8988T (cell line): Measurements from ENCODE around the gene LILRB3.
"Not testable (repeated sequence)": the region's sequence is repeated elsewhere in the genome, so short reads cannot be mapped to it uniquely, and the experiment has no call there.

Experiments
- DNase-seq: peaks from one replicate; pipeline ENCODE4 v3.0.0; 2011

The LILRB3 gene

DNA sequence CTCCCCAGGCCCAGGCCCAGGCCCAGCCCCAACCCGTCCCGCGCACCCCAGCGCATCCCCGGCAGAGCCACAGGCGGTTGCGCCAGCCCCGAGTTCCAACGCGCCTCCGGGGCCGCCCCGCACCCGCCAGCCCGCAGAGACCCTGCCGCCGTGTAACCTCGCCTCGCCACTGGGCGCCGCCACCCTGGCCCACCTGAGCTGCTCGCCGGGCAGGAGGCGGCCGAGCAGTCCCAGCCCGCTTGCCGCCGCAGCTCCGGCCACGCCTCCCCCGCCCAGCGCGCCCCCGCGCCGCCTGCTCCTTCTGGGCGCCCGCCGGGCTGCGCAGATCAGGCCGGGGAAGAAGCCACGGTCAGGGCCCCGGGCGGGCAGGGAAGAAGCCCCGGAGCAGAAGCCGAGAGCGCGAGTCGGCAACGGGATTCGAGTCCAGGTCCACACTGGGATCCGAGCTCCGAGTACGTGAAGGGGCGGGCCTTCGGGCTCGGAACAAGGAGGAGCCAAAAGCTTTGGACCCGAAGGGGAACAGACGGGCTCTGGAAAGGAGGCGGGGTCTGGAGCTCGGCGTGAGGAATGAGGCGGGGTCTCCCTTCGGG, 33.6 kb downstream of the LILRB3 start, which contains the start of gene MBOAT7:
Gene MBOAT7 (minus strand): TSS at position 436 of the 590 bp plus-strand sequence. CDS start 1,072 bp downstream, outside the sequence.
- peak; percentile 68 for DNase-seq

DNA sequence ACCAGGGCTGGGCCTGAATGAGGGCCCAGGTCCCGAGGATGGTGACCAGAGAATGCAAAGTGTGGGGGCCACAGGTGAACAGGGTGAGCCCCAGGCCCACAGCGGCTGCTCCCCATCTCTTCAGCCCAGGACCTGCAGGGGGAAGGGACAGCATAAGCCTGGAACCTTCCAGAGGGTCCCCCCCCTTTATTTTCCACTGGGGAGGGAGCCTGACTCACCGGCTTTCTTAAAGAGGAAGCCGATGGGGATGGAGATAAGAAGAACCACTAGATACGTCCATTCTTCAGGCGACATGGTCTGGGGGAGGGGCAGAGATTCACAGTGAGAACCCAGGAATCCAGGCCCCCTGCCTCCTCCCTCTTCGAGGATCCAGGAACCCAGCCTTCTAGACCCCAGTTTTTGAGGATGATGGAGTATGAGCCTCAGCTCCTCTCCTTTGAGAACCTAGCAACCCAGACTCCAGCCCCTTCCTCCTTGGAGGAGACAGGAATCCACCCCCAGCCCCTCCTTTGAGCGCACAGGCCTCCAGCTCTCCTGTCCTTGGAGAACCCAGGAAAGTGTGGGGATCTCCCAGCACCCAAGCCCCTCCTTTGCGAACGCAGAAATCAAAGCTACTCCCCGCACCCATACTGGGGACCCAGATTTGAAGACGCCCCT, 34.5 kb downstream of the LILRB3 start:
- DNase-seq, result no peak

DNA sequence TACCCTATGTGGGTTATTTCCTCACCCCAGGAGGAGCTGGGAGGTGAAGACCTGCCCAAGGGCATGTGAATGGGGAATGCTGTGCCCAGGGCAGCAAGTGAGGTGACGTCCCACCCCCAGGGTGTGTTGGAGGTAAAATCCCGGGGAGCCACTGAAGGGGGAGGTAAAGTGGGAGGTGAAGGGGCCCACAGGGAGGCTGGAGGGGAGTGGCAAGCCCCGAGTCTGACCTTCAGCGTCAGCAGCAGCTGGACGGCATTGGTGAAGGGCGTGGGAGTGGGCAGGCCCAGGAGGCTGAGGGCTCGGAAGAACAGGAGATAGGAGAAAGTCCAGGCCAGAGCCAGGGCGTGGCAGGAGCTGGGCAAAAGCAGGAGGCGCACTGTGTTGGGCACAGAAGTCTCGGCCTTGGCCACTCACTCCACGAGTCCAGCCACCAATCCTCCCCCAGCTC, 35.8 kb downstream of the LILRB3 start:
- DNase-seq, result no peak

DNA sequence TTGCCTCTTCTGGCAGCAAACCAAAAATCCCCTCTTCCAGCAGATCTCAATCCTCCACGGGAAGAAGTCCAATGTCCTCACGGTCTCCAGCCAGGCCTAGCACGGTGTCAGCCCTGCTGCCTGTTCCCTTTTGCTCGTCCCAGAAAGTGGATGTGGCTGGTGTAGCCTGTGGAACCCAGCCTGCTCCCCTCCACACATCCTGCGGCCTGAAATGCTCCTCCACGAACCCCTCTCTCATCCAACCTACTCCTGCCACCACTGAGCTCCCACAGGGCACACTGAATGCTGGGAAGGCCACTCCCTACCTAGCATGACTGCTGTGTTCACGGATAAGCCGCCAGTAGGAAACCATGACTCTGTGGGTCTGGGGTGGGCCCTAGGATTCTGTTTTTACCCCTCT, 36.5 kb downstream of the LILRB3 start:
- DNase-seq, result no peak

DNA sequence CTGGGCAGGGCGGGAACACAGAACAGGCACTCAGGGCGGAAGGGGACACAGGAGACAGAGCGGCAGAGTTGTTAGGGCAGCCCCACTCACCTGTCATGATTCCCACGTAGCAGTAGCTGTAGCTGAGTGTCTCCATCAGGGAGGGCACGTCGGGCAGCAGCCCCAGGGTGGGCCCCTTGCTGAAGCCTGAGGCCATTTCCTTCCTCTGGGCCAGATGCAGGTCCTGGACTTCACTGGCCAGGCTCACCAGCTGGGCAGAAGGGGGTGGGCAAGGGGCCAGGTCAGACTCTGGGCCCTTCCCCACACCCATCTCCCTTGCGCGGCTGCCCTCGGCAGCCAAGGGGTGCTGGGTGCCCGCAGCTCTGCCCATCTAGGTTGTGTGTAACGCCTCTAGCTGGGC, 39.4 kb downstream of the LILRB3 start:
- DNase-seq, result no peak

DNA sequence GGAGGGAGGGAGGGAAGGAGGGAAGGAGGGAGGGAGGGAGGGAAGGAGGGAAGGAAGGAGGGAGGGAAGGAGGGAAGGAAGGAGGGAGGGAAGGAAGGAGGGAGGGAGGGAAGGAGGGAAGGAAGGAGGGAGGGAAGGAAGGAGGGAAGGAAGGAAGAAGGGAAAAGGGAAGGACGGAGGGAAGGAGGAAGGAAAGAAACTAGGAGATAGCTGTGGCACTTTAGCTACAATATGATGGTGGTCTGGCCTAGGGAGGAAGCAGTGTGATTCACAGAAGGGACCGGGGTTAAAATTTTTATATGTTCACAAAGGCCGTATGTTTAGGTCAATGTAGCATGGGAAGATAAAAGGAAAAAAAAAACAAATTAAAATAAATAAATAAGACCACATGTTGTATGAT, 40.9 kb downstream of the LILRB3 start:
- DNase-seq, result not testable (repeated sequence)

DNA sequence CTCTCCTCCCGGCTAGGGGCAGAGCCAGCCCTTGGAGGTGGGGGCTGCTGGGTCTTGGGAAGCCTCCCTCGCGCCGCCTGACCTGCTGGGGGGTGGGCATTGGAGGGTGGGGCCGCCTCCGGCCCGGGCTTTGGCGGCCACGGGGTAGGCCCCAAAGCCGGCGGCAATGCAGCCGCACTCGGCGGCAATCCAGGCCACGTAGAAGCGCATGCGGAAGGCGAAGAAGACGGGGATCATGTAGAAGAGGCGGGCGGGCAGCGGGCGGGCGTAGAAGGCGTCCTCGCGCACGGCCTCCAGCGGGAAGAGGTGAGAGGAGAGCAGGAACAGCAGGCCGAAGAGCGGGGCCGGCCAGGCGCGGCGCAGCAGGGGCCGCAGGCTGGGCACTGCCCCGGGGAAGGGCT, 42.1 kb downstream of the LILRB3 start:
- no peak for DNase-seq

DNA sequence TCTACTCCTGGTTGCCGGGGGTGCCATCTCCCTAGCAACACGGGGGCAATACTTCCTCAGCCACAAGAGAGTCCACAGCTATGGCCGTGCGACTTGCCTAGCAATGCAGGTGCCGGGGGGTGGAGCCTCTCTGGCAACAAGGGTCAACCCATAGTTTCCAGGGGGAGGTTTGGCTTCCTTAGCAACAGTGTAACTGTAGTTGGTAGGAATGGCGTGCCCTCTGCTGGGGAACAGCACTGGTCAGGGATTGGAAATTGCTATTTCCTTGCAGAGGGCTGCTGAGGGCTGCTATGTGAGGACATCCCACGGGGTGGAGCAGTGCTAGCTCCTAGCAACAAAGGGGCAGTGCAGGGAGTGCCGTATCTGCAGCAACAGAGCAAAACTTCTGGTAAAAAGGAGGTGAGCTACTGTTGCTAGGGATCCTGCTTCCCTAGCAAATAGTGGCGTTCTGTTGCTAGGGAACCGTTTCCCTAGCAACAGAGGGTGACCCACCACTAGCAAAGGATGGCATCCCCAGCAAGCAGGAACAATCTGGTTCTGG, 42.8 kb downstream of the LILRB3 start:
- no peak for DNase-seq

DNA sequence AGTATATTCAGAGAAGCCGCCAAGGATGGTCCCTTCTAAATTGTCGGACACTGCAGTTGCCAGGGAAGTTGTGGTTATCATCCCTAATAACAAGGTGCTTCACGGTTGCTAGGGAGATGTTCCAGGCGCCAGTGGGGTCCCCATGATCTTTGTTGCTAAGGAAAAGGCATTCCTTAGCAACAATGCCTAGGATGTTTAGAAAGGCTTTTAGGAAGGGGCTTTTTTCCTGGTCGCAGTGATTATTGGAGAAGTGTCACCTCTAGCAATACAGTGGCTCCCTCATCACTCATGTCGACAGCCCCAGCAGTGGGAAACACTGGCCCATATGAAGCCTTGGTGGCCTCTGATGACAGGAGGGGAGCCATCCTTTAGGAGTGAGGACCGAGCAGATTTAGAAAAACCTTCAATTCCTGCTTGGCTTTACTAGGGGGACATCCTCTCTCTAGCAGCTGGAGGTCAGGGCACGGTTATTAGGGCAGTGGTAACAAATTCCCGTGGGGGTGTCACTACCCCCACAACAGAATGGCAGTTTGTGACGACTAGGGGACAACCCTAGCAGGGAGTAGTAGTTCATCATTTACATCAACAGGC, 43.5 kb downstream of the LILRB3 start:
- no peak for DNase-seq

DNA sequence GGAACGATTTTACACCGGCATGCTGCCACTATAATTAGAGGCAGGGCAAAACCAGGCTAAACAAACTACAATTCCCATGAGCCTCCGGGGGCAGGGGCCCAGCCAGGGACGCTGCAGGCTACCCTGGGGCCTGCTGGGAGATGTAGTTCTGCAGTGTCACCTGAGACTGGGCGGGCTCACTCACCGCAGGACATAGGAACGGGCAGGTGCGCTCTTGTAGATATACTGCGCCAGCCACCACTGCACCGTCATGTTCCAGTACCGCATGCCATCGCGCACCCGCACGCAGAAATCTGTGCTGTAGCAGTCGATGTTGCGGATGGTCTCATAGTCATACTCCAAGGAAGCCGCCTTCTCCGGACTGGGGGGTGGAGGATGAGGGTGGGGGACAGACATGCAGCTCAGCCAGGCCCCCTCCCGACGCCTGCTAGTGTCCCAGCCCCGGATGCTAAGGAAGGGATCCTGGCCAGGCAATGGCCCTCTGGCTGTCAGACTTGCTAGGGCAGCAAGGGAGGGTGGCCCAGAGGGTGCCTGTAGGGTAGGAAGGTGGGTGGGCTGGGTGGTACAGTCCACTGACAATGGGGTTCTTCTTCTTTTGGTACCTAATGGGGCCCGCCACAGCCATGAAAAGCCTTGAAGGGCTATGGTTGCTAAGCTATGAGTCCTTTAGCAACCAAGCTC, 44.1 kb downstream of the LILRB3 start:
- no peak for DNase-seq

DNA sequence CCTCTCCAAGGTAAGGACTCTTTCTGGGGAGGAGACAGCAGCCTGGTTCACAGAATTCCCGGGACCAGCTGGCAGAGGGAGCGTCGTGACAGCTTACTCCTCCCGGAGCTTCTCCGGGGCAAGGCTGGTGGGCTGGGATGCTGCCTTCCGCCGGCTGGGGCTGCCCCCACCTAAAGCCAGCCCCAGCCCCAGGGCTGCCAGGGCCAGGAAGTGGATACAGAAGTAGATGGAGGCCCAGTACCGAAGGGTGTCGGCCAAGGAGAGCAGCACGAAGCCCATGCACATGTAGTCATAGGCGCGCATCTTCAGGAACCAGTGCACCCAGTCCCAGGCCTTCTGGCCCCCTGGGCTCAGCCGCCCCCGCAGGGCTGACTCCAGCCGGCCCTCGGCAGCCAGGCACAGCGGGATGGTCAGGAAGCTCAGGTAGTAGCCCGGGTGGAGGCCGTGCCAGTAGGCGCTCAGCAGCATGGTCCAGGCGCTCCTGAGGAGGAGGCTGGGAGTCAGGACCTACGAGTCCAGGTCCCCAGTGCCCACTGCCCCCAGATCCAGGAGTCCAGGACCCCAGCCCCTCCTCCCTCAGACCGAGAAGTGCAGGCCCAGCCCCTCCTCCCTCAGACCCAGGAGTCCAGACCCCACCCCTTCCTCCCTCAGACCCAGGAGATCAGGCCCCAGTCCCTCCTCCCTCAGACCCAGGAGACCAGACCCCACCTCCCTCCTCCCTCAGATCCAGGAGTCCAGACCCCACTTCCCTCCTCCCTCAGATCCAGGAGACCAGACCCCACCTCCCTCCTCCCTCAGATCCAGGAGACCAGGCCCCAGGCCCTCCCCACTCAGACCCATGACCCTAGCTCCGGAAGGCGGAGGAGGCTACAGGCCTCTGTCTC, 48.6 kb downstream of the LILRB3 start:
- no peak for DNase-seq

DNA sequence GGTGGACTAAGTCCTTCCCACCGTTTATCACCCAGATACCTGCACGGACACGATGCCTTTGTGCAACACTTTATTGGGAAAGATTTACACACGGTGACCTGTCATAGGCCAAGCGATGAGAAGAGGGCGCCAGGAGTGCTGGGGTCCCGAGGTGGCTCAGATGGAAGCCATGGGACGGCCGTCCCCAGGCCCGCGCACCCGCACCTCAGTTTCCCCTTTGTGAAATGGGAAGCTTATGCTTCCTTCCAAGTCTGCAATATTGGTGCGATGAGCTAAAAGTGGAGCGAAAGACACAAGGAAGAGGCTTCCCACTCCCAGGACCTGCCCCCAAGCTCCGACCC, 49.5 kb downstream of the LILRB3 start:
- DNase-seq, result no peak

DNA sequence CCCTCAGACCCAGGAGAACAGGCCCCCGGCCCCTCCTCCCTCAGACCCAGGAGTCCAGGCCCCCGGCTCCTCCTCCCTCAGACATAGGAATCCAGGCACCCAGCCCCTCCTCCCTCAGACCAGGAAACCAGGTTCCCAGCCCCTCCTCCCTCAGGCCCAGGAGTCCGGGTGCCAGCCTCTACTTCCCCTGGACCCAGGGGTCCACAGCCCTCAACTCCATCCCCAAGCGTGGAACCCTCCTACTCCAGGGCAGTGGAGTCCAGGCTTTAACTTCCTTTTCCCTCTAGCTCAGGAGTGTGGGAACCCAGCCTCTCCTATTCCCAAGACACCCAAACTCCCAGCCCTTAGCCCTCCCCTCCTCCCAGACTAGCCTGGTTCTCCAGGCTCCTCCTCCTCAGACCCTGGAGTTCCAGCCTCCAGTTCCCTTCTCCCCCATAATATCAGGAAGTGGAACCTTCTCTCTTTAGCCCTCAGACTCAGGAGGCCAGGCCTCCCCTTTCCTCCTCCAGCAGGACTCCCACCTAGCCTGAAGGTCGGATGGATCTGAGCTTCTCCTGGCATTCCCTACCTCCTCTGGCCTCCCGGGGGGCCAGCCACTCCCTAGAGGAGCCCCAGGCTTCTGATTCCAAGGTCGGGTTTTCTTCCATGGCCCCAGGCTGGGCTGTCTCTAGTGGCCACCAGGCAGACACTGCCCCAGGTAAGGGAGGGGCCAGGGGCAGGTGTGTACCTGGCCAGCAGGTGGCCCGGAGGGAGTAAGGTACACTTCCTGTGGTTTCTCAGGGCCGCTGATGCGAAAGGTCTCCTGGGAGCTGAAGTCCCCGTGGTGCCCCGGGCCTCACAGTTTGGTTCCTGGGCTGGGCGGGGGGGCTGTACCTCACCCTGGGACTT, 50.1 kb downstream of the LILRB3 start, which contains the start of gene TMC4:
Gene TMC4 (minus strand): TSS at position 690 of the 888 bp plus-strand sequence. CDS start 43 bp downstream, at position 647.
- peak; percentile 9 for DNase-seq

DNA sequence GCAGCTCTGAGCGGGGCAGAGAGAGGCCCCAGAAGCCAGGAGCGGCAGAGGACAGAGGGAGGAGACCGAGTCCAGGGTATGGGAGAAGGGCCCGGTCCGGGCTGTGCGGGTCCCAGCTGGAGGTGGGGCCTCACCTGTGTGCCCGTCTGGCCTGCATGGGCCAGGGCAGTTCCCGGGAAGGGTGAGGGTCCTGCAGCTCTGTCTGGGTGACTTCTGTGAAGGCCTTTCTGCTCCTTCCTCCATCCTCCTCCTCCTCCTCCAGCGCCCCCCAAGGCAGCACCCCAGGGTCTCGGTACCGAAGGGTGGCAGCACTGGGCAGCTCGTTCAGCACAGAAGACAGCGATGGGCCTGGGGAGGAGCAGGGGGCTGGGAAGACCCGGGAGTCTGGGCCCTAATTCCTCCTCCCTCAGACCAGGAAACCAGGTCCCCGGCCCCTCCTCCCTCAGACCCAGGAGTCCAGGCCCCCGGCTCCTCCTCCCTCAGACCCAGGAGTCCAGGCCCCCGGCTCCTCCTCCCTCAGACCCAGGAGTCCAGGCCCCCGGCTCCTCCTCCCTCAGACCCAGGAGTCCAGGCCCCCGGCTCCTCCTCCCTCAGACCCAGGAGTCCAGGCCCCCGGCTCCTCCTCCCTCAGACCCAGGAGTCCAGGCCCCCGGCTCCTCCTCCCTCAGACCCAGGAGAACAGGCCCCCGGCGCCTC, 50.9 kb downstream of the LILRB3 start:
- DNase-seq, result peak; percentile 7

DNA sequence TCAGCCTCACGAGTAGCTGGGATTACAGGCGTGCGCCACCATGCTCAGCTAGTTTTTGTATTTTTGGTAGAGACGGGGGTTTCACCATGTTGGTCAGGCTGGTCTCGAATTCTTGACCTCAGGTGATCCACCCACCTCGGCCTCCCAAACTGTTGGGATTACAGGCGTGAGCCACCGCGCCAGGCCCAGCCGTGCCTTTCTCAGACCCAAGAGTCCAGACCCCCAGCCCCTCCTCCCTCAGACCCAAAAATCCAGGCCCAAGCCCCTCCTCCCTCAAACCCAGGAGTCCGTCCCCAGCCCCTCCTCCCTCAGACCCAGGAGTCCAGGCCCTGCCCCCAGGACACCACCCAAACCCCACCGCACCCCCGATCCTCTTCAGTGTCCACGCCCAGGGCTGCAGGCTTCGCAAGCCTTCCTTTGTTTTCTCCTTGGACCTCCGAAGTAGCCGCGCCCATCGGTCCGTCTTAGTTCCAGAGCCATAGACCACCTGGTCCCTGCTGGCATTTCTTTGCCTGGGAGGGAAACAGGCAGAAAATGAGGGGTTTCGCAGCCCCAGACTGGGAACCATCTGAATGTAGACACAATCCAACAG, 53.6 kb downstream of the LILRB3 start:
- no peak for DNase-seq

DNA sequence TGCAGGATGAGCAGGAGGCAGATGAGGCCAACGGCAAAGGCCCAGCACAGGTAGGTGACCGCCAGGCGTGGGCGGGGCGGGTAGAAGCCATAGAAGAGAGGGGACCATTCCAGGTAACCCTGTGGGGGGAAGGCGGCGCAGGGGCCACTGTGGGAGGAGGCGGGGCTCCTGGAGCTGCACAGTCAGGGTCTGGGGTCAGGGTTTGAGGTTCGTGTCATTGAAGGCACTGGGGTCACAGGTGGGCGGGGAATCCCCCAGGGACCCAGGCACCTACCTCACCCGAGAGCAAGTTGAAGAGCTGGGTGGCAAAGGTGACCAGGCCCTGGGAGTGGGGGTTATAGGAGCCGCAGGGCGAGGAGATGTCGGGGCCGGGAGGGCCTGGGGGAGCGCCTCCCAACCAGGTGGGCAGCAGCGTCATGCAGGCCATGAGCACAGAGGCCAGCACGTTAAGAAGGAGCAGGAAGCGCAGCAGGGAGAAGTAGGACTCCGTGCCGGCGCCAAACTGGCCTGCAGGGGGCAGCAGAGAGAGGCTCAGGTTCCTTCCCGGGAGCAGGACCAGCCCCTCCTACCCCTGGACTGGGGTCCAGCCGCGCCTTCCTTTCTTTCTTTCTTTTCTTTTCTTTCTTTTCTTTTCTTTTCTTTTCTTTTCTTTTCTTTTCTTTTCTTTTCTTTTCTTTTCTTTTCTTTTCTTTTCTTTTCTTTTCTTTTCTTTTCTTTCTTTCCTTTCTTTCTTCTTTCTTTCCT, 54.5 kb downstream of the LILRB3 start:
- peak; percentile 85 for DNase-seq
